Fibroblast of skin of scalp (primary cell): ENCODE measurements around the gene IWS1.
A peak's percentile ranks its signal among the peaks of the same experiment; 100 is the strongest.
"Not testable (repeated sequence)": the region's sequence is repeated elsewhere in the genome, so short reads cannot be mapped to it uniquely, and the experiment has no call there.

Experiments used
- DNase-seq: peaks from one replicate; pipeline ENCODE4 v3.0.0-alpha.2; 2013

IWS1 gene

DNA sequence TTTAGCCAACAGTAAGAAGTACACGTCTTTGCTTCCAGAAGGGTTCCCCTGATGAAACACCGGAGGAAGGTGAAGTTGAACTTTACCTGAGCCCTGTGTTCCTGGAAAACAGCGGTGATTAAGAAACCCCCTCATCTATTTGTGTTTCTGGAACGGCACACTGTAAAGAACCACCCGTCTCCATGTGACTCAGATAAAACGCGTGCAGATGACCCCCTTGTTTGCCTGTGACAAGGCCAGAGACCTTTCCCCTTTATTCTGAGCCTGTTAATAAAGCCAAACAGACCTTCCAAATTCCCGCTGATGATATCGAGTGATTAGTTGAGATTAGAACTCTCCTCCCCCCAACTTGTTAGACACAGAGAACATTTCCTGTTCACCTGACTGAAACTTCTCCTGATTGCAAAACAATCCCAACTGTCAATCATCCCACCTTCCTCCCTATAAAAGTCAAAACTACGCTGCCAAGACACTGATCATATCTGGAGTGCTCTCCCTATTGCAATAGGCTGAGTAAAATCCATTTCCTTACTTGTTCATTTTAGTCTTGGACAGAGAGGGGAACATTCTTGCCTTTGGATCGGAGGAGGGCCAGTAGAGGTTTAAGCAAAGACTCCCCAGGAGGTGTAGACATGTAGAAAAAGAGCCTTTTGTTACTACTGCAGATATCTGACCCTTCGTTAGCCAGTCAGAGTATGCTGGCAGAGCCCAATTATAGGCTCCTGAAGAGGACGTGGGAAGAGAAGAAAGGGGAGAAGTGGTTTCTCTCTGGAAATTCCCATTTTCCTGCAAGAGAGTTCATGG, 914 bp upstream of the IWS1 start:
- DNase-seq, result no peak

DNA sequence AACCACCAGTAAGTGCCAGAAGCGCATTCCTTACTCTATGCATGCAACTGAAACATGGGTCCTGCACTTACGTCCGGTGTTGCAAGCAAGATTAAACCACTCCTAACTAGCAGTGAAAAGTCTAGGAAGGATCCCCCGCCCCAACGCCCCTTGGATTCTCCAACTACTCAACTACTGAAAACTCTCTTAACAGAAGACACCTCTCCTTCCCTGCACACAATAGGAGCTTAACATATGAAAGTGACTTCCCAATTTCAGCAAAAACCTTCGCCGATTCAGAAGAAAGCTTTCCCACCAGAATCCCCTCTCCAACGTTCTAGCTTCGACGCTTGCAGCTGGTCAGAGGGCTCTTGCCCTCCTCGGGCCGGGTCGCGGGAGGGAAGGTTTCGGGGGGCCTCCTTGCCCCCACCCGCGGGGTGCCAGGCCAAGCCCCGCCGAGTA, 578 bp downstream of the IWS1 start:
- peak; percentile 46 for DNase-seq

DNA sequence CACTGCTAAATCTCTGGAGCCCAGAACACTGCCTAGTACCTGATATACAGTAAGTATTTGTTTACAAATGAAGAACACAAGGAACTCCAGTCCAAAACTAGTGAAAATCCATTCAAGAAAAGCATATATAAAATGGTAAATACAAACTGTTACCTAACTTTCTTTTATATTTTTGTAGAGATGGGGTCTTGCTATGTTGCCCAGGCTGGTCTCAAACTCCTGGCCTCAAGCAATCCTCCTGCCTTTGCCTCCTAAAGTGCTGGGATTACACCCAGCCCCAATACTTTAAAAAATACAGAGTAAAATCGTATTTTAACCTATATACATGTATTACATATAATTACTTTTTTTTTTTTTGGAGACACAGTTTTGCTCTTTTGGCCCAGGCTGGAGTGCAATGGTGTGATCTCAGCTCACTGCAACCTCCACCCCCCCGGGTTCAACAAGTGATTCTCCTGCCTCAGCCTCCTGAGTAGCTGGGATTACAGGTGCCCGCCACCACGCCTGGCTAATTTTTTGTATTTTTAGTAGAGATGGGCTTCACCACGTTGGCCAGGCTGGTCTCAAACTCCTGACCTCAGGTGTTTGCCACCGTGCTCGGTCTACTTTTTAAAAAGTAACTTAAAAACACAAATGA, 2.0 kb downstream of the IWS1 start:
- not testable (repeated sequence) for DNase-seq

DNA sequence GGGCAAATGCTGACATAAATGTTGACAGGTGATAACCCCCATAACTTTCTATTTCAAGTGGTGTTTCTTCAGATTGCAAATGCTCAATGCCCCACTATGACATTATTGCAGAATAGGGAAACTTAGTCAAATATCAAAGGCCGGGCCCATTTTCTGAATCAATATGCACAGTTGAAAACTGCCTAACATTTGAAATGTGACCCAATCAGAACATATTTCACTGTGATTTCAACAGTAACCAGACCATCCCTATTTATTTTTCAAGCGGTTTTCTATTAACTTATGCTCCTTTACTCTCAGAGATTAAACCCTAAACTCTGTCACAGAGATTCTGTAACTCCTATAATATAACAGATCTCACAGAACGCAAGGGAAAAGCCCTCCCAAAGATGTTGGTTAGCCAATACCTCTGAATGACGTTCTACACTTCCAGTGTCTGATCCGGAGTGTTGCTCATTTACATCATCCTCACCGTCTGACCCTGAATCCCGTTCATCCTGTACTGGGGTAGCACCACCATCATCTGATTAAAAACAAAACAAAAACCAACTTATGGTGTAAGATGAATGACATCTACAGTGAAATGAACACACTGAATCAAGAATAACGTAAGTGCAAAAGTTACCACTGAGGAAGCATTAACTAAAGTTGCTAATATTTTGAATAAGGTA, 2.9 kb downstream of the IWS1 start:
- no peak for DNase-seq

DNA sequence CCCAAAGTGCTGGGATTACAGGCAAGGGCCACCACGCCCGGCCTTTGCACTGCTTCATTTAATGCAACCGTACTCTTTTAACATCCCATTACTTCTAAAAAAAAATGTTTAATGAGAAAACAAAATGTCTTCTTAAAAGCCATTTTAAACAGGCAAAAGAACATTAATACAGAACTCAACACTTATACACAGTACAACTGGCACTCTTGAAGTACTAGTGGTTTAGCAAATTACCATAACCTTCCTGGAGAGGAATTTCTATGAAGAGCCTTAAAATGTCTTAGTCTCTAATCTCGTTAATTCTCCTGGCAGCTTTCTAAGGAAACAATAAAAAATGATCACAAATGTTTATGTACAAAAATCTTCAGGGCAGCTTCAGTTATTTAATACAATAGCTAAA, 5.9 kb downstream of the IWS1 start:
- DNase-seq, result no peak

DNA sequence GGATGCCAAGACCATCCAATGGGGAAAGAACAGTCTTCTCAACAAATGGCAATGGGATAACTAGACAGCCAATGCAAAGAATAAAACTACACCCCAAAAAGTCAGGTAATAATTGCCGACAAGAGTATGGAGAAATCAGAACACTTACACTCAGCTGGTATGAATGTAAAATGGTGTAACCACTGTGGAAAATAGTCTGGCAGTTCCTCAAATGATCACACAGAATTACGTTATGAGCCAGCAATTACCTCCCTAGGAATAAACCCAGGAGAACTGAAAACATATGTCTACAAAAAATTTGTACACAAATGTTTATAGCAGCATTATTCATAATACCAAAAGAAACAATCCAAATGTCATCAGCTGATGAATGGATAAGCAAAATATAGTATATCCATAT, 8.8 kb downstream of the IWS1 start:
- DNase-seq, result no peak

DNA sequence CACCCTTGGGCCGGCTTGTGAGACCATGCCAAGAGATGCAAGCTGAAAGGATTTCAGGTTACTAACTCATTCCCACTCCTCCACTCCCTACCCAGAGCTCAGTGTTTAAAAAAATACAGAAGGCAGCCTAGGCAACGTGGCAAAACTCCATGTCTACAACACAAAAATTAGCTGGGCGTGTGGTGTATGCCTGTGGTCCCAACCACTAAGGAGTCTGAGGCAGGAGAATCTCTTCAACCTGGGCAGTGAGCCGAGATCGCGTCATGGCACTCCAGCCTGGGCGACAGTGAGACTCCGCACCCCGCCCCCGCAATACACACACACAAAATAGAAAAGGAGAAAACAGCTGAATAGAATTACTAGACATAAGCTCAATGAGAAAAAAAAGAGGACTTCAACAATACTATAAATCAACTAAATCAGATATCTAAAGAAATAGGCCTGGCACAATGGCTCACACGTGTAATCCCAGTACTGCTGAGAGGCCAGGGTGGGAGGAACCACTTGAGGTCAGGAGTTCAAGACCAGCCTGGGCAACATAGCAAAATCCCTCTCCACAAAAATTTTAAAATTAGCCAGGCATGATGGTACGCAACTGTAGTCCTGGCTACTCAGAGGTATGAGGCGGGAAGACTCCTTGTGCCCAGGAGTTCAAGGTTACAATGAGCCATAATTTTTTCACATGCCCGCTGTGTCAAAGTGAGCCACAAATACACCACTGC, 10.1 kb downstream of the IWS1 start:
- DNase-seq, result peak; percentile 78

DNA sequence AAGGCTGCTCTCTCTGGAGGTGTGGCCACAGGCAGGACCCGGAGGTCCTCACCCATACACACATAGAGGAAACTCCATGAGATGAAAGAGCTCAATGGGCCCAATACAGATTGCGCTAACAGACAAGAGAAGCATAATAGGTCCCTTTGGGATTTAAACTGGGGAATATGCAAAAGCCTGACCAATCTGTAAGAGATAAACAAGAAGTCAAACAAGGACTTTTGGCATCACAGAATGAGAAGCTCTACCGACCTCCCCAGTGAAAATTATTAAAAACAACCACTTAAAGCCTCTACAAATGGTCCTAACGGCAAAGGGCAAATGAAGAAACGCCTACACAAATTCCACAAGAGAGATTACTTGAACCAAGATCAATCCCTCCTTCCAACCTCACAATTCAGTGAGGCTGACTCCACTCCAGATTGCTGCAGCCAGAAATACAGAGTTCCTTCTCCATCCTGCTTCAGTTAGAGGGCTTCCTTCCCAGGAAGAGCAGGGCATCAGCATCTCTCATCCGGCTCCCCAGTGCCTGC, 10.8 kb downstream of the IWS1 start:
- DNase-seq, result no peak

DNA sequence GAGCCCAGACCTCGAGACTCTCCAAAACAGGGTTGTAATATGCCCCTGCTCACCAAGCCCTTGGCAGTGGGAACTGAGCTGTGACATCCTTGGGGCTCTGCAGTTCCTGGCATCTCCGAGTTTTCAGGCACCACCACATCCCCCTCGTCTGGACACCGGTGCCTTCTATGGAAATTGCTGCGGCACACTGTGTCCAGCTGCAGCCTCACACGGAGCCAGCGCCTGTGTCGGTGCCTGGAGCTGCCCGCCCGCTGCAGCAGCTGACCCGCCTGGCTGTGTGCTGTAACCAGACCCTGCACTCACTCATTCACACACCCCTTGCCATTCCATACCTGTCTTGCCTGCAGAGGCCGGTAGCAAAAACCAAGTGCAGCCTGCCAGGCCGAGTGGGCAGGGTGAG, 11.8 kb downstream of the IWS1 start:
- DNase-seq, result no peak

DNA sequence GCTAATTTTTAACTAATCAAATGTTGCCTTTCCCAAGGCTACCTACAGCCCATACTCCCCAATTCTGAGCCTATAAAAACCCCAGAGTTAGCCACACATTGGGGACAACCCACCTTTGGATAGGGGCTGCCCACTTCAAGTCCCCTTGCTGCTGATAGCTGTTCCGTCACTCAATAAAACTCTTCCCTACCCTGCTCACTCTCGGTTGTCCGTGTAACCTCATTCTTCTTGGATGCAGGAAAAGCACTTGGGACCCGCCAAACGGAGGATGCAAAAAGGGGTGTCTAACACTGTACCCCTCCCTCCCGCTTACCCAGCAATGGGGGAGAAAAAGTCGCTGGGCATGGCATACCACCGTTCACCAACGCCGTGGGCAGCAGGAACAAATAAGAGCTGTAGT, 12.2 kb downstream of the IWS1 start:
- no peak for DNase-seq

DNA sequence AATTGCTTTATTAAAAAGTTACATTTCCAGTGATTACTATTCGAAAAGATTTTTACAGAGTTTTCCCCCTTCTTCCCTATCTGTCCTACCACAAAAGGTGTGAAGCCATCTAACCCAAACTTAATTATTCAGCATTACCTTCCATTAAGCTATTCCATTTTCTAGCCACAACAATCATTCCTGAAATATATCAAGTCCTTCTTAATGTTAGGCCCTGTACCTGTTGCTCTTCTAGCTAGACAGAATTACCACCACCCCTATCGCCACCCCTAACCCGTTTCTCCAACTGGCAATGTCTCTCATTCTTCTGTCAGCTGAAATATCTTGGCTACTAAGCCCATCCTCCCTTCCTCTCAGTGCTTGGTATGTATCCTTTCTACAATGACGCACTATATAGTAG, 13.9 kb downstream of the IWS1 start:
- no peak for DNase-seq

DNA sequence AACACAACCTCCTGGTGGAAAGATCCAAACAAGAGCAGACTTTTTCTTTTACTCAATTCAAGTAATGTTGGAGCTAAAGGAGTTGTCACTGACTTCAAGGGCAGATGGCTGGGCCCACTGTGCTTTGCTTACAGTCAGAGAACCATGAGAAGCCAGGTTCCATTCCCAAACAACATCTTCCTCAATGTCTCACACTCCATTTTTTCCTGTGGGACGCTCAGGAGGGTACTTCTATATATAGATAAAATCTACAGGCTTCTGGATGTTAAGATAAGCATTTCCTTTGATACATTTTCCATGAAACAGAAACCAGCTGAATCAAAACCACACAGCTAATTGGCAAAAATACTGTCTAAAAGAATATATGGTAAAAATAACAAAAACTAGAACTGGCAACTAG, 14.4 kb downstream of the IWS1 start:
- DNase-seq, result no peak

DNA sequence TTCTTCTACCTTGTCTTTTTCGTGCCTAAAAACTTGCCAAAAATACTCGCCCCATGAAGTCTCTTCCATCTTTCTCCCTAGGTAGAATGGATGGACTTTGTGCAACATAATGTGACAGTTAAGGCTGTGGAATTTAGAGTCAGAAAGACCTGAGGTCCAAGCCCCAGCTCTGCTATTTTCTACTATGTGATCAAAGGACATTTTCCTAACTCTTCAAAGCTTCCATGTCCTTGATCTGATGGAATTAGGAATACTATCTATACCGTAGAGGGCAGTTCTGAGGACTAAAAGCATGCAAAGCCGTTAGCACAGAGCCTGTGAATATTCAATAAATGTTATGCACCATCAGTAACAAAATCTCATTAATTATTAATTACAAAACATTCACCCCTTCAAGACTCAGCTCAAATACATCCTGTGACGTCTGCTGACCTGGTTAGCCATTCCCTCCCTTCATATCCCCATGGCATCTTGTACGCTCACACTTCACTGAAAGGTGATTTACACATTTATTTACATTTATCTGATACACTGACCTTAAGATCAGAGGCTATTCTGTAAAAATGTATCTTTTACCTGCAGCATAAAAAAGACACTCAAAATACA, 15.1 kb downstream of the IWS1 start:
- DNase-seq, result no peak

DNA sequence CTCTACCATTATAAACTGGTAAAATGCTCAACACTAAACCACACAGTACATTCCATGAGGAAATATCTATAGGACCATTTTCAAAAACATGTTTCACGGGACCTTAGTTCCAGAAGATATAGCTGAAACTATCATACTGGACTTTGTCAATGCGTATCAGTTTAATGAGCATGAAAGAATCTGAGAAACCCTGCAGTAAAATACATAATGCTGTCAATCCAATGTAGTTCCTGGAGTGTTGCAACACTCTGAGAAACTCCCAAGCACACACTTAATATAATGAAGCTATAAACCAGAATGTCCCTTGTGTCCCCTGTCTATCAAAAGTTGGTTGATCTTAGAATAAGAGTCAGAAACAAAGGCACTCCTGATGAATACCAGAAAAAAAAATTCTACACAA, 16.2 kb downstream of the IWS1 start:
- DNase-seq, result peak; percentile 6

DNA sequence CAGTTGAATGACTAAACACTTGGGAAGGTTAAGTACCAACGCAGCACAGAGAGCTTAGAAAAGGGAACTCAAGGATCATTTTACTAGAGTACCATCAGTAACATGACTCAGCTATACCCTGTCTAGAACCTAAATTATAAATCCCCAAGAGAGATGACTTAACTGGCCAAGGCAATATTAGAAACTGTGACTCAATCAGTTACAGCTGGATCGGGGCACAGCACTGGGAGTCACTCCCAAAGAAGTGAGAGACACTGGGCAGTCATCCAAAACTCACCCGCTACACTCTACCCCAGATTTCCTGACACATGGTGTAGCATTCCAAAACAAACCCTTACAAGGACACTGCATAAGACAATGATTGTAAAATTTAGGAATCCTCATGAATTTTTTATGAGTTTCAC, 17.7 kb downstream of the IWS1 start:
- DNase-seq, result peak; percentile 100

DNA sequence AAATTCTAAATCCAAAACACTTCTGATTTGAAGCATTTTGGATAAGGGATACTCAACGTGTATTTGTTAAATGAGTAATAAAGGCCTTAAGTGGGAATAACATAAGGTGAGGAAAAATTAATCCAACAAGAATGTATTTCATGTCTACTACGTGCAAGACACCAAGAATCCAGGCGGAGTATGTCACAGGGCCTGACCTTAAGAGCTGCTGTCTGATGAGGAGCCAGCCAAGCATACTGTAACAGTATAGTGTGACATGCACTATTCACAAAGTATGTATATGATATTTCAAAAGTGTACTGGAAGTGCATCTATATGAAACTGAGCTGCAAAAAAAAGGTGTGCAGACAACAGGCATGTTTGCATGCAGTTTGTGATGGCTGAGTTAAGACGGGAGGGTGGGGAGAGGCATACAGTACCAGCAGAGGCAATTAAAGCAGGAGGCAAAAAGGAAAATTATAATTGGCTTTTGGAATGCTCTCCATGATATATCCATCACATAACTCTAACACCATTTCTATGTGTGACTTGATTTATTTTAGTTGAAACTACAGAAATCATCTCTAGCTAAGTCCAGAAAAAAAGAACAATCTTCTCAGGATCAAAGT, 18.2 kb downstream of the IWS1 start:
- peak; percentile 58 for DNase-seq

DNA sequence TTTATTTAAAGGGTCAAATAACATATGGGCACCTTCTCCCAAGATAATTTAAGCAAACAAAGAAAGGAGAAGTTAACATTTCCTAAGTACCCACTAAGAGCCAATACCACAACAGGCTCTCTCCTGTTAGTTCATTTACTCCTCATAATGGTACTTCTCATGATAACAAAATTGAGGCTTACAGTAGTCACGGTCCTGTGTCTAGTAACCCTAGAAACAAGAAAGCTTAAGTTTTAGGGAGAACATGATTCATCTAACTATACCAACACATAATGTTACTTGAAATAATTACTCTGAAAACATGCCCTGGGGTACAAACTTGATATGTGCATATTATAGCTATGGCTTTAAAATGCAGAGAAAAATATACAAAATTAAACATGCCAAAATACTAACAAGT, 19.8 kb downstream of the IWS1 start:
- no peak for DNase-seq

DNA sequence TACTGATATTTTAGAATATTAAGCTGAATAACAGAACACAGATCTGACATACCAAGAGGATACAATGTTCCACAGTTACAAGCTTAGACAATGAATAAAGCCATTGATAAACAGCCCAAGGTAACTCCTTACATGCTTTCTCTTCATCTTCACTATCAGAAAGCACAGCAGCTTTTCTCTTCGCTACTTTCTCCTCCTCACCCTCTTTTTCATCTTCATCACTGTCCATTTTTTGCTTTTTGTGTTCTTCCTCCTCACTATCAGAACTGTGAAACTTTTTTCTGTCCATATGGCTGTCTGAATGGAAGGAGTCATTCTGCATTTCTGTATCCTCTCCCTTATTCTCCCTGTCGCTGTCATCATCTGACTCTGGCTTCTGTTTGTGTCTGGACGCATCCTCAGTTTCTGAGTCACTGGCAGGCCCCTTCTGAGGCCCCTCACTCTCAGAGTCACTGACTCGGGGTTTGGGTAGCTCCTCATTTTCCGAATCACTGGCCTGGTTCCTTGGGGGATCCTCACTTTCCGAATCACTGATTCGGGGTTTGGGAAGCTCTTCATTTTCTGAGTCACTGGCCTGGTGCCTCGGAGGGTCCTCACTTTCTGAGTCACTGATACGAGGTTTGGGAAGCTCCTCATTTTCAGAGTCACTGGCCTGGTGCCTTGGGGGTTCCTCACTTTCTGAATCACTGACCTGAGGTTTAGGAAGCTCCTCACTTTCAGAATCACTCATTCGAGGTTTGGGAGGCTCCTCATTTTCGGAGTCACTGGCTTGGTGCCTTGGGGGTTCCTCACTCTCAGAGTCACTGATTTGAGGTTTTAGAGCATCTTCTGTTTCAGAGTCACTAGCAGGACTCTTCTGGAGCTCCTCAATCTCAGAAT, 21.5 kb downstream of the IWS1 start:
- peak; percentile 41 for DNase-seq

DNA sequence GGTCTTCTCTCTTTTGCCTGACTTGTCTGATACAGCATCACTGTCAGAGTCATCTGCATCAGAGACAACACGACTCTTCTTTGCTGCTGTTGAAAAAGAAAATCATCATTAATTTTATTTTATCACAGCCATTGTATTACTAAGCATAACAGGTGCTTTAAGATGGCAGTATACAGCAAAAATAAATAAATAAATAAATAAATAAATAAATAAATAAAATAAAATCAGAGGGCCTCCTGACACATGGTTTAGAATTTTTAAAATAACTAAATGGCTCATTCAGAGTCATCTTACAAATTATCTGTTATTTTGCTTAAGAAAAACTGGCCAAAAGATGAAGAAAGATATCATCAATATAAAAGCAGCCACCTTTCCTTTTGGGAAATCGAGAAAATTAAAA, 22.8 kb downstream of the IWS1 start:
- no peak for DNase-seq

DNA sequence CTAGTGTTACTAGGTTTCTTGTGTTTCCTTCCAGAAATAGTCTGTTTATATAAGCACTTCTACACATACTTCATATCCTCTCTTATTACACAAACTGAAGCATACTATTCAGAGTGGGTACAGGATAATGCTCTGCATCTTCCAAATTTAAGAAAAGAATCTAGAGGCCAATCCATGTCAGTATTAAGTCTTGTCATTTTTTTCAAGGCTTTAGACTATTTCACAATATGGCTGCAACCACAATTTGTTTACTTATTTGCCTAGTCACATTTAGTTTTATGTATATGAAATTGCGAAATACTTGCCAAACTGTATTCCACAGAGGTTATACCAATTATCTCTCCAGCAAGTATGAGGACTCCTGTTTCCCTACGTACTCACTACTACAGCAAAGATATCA, 27.9 kb downstream of the IWS1 start:
- peak; percentile 22 for DNase-seq

DNA sequence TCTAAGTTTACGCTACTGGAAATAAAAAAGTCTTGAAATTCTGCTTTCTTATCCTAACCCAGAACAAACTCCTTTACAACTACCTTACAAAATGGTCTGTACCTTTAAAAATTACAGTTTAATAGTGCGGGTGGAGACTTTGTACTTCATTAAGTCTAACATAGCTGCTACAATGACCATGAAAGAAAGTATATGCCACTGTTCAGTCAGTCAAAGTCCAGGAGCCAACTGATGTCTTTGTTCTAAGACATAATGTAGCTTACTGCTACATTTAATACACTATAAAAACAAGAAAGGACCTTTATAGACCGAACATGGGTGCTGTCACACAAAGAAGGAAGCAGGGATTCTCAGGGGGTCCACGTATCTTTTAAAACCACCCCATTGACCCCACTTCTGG, 36.0 kb downstream of the IWS1 start:
- DNase-seq, result no peak
